Hepatocyte (in vitro differentiated cells): ENCODE data around the gene ASZ1.

Experiments
- CTCF ChIP-seq: fragments of 200-600 bp; sonication (generic); IDR thresholded peaks from 2 replicates; pipeline ENCODE4 v1.5.1; 2016; ENCODE audit warnings: antibody characterized with exemption, mild to moderate bottlenecking; ENCODE audit not compliant: poor library complexity
- EZH2 ChIP-seq: fragments of 200-600 bp; sonication (generic); IDR thresholded peaks from 2 replicates; pipeline ENCODE4 v1.6.1; 2016; ENCODE audit warnings: antibody characterized with exemption, mild to moderate bottlenecking, borderline replicate concordance
- EZH2phosphoT487 ChIP-seq: fragments of 200-600 bp; sonication (generic); IDR thresholded peaks from one replicate; pipeline ENCODE4 v1.6.1; 2018; ENCODE audit warnings: antibody characterized with exemption, mild to moderate bottlenecking, low read depth, moderate library complexity; ENCODE audit not compliant: unreplicated experiment, severe bottlenecking

- TF ChIP-seq CTCF (no peak), EZH2 (no peak), EZH2phosphoT487 (no peak)
Measured at GRCh38 chr7:117383483-117384189, 43.7 kb downstream of the ASZ1 start.
